B cell (primary cell): ENCODE measurements around the gene LPCAT1.

ENCODE experiments used
- CTCF ChIP-seq: fragments of 200-600 bp; IDR thresholded peaks from one replicate; pipeline ENCODE4 v1.8.0; 2022; ENCODE audit warnings: antibody characterized with exemption, mild to moderate bottlenecking
- EZH2 ChIP-seq: IDR thresholded peaks from 2 replicates; pipeline ENCODE4 v1.6.1; 2012; ENCODE audit warnings: borderline replicate concordance, low read depth, mild to moderate bottlenecking, moderate library complexity, low read length; ENCODE audit not compliant: insufficient read depth, poor library complexity, severe bottlenecking

DNA sequence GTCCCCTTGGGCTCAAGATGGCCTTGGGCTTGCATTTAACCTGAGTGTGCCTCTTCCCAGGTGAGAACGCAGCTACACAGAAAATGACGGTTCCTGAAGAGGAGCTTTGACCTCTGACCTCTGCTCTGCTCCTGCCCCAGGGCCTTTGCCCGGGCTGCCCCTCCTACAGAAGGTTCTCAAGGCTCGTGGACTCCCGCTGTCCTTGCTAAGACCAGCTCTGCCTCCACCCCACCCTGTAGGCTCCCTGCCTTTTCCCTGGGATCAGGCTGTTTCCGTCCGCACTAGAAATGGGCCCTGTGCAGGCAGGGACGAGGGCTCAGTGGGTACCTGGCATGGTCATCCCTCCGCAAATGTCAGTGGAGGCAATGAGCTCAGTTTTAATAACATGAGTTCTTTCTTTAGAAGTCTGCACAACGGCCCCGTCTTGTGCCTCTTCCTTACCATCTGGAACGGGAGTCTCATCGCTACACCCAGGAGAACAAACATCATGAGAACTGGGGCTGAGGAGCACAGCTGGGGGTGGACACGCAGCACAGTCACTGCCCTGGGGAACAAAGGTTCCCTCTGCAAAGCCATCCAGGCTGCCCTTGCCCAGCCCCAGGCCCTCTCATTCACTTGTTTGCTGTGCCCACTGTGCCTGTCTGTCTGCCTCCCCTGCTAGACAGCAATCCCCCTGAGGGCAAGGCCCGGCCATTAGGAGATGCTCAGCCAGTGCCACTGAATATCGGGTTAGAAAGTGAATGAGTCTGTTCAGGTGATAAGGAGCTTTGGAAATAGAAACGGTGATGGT is 26.7 kb upstream of the LPCAT1 start:
- TF ChIP-seq CTCF (no peak), EZH2 (no peak)
